GM23248 (cell line): ENCODE data around the gene RETREG1.

Source experiments
- EZH2 ChIP-seq: fragments of 200-600 bp; sonication (generic); IDR thresholded peaks from 2 replicates; pipeline ENCODE4 v1.6.1; 2018; ENCODE audit warnings: antibody characterized with exemption, mild to moderate bottlenecking; ENCODE audit not compliant: insufficient read depth, poor library complexity, severe bottlenecking
- EZH2phosphoT487 ChIP-seq: fragments of 200-600 bp; sonication (generic); IDR thresholded peaks from 2 replicates; pipeline ENCODE4 v1.6.1; 2018; ENCODE audit warnings: antibody characterized with exemption, moderate library complexity, mild to moderate bottlenecking, low read depth; ENCODE audit not compliant: insufficient read depth

DNA sequence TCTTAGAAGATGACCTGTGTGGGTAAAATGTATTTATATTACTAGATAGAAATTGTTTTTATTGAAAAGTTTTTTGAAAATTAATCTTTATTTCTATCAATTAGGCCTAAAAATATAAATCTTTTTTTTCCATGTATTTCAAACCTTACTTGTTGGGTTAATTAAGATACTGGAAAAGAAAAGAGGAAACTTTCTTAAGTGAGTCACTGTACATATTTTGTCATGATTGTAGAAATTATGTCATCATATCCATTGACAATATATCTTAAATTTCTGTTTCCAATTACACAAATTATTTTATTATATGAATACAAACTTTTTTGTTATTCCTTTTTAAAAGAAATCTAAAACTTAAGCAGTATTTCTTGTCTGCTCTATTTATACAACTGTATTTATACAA lies 53.1 kb downstream of the RETREG1 start:
- TF ChIP-seq EZH2 (no peak), EZH2phosphoT487 (no peak)
